Measurements from ENCODE around the gene RFPL2. TPM values are rescaled to one million over a fixed set of nuclear protein-coding genes. Genes with fewer than 3 reads are reported as not detected.

Gene RFPL2
- total and polyA plus RNA-seq, 4 donors: 0.33 to 6.6 (median 2.1) TPM

- Histone ChIP-seq H3K9me3 (ENCODE audit: control insufficient read depth, insufficient read depth, low read length) (no peaks in the 10 kb centered on the region), H3K4me3 (ENCODE audit: low read depth, low read length) (no peak overlapping the region), H3K36me3 (ENCODE audit: control insufficient read depth, insufficient read depth, low read length) (no peaks in the 10 kb centered on the region), H3K27me3 (ENCODE audit: control insufficient read depth, insufficient read depth, low read length) (no peaks in the 10 kb centered on the region), H3K4me1 (ENCODE audit: control insufficient read depth, insufficient read depth, low read length) (peaks cover 4% of the 10 kb centered on the region), H3K27ac (ENCODE audit: low read depth, low read length) (no peak overlapping the region)
- peak in 2 of 6 donors; percentile 23 to 32 for DNase-seq (ENCODE audit: low read depth in 4 of 6, low spot score in 6 of 6)
- WGBS (ENCODE audit: insufficient coverage): 75% methylated on average over 3 of the region's 5 CpGs
These were observed 28.2 kb upstream of the RFPL2 start for GRCh38 chr22:32233091-32233490.

GRCh38 chr22:32232191-32232830 is 27.4 kb upstream of the RFPL2 start:
- Histone ChIP-seq H3K27me3 (ENCODE audit: control insufficient read depth, insufficient read depth, low read length) (no peaks in the 10 kb centered on the region), H3K9me3 (ENCODE audit: control insufficient read depth, insufficient read depth, low read length) (no peaks in the 10 kb centered on the region), H3K36me3 (ENCODE audit: control insufficient read depth, insufficient read depth, low read length) (no peaks in the 10 kb centered on the region), H3K4me3 (ENCODE audit: low read depth, low read length) (no peak overlapping the region), H3K27ac (ENCODE audit: low read depth, low read length) (no peak overlapping the region), H3K4me1 (ENCODE audit: control insufficient read depth, insufficient read depth, low read length) (peaks cover 4% of the 10 kb centered on the region)
- WGBS (ENCODE audit: insufficient coverage): 80% methylated on average over 1 of the region's 5 CpGs
- DNase-seq (ENCODE audit: low read depth in 4 of 6, low spot score in 6 of 6): no peak

- WGBS (ENCODE audit: insufficient coverage): 13% methylated on average over 2 of the region's 7 CpGs
- no peak overlapping the region for H3K27ac ChIP-seq (ENCODE audit: low read depth, low read length)
- H3K4me1 ChIP-seq (ENCODE audit: control insufficient read depth, insufficient read depth, low read length): peaks cover 3% of the 10 kb centered on the region
- DNase-seq (ENCODE audit: low read depth in 4 of 6, low spot score in 6 of 6): peak in 1 of 6 donors; percentile 68
- H3K4me3 ChIP-seq (ENCODE audit: low read depth, low read length): no peak overlapping the region
- H3K9me3 ChIP-seq (ENCODE audit: control insufficient read depth, insufficient read depth, low read length): no peaks in the 10 kb centered on the region
- H3K27me3 ChIP-seq (ENCODE audit: control insufficient read depth, insufficient read depth, low read length): no peaks in the 10 kb centered on the region
- H3K36me3 ChIP-seq (ENCODE audit: control insufficient read depth, insufficient read depth, low read length): no peaks in the 10 kb centered on the region
These were observed 21.6 kb upstream of the RFPL2 start for GRCh38 chr22:32226326-32227104.

GRCh38 chr22:32222991-32223390 is 18.1 kb upstream of the RFPL2 start:
- no peaks in the 10 kb centered on the region for H3K36me3 ChIP-seq (ENCODE audit: control insufficient read depth, insufficient read depth, low read length)
- H3K4me3 ChIP-seq (ENCODE audit: low read depth, low read length): no peak overlapping the region
- no peaks in the 10 kb centered on the region for H3K27me3 ChIP-seq (ENCODE audit: control insufficient read depth, insufficient read depth, low read length)
- no peak for DNase-seq (ENCODE audit: low read depth in 4 of 6, low spot score in 6 of 6)
- no peak overlapping the region for H3K27ac ChIP-seq (ENCODE audit: low read depth, low read length)
- peaks cover 3% of the 10 kb centered on the region for H3K4me1 ChIP-seq (ENCODE audit: control insufficient read depth, insufficient read depth, low read length)
- no CpG with 5 or more reads among the region's 1 CpG for WGBS (ENCODE audit: insufficient coverage)
- no peaks in the 10 kb centered on the region for H3K9me3 ChIP-seq (ENCODE audit: control insufficient read depth, insufficient read depth, low read length)

- H3K27ac ChIP-seq (ENCODE audit: low read depth, low read length): no peak overlapping the region
- no peaks in the 10 kb centered on the region for H3K4me1 ChIP-seq (ENCODE audit: control insufficient read depth, insufficient read depth, low read length)
- no peaks in the 10 kb centered on the region for H3K36me3 ChIP-seq (ENCODE audit: control insufficient read depth, insufficient read depth, low read length)
- no peaks in the 10 kb centered on the region for H3K9me3 ChIP-seq (ENCODE audit: control insufficient read depth, insufficient read depth, low read length)
- WGBS (ENCODE audit: insufficient coverage): no CpG with 5 or more reads among the region's 3 CpGs
- no peak for DNase-seq (ENCODE audit: low read depth in 4 of 6, low spot score in 6 of 6)
- no peak overlapping the region for H3K4me3 ChIP-seq (ENCODE audit: low read depth, low read length)
- H3K27me3 ChIP-seq (ENCODE audit: control insufficient read depth, insufficient read depth, low read length): no peaks in the 10 kb centered on the region
These were observed 14.2 kb upstream of the RFPL2 start for GRCh38 chr22:32219026-32219425.

GRCh38 chr22:32218470-32218869 is 13.6 kb upstream of the RFPL2 start:
- Histone ChIP-seq H3K36me3 (ENCODE audit: control insufficient read depth, insufficient read depth, low read length) (no peaks in the 10 kb centered on the region), H3K9me3 (ENCODE audit: control insufficient read depth, insufficient read depth, low read length) (no peaks in the 10 kb centered on the region), H3K4me3 (ENCODE audit: low read depth, low read length) (no peak overlapping the region), H3K27me3 (ENCODE audit: control insufficient read depth, insufficient read depth, low read length) (no peaks in the 10 kb centered on the region), H3K27ac (ENCODE audit: low read depth, low read length) (no peak overlapping the region), H3K4me1 (ENCODE audit: control insufficient read depth, insufficient read depth, low read length) (no peaks in the 10 kb centered on the region)
- no peak for DNase-seq (ENCODE audit: low read depth in 4 of 6, low spot score in 6 of 6)
- 89% methylated on average over 3 of the region's 6 CpGs for WGBS (ENCODE audit: insufficient coverage)

GRCh38 chr22:32217465-32217864 is 12.6 kb upstream of the RFPL2 start:
- H3K4me3 ChIP-seq (ENCODE audit: low read depth, low read length): no peak overlapping the region
- no peak overlapping the region for H3K27ac ChIP-seq (ENCODE audit: low read depth, low read length)
- H3K36me3 ChIP-seq (ENCODE audit: control insufficient read depth, insufficient read depth, low read length): no peaks in the 10 kb centered on the region
- no peaks in the 10 kb centered on the region for H3K27me3 ChIP-seq (ENCODE audit: control insufficient read depth, insufficient read depth, low read length)
- no peaks in the 10 kb centered on the region for H3K4me1 ChIP-seq (ENCODE audit: control insufficient read depth, insufficient read depth, low read length)
- no peaks in the 10 kb centered on the region for H3K9me3 ChIP-seq (ENCODE audit: control insufficient read depth, insufficient read depth, low read length)
- DNase-seq (ENCODE audit: low read depth in 4 of 6, low spot score in 6 of 6): no peak
- no CpG with 5 or more reads among the region's 2 CpGs for WGBS (ENCODE audit: insufficient coverage)

- WGBS (ENCODE audit: insufficient coverage): 80% methylated on average over 1 of the region's 10 CpGs
- Histone ChIP-seq H3K4me1 (ENCODE audit: control insufficient read depth, insufficient read depth, low read length) (no peaks in the 10 kb centered on the region), H3K27ac (ENCODE audit: low read depth, low read length) (no peak overlapping the region), H3K27me3 (ENCODE audit: control insufficient read depth, insufficient read depth, low read length) (no peaks in the 10 kb centered on the region), H3K36me3 (ENCODE audit: control insufficient read depth, insufficient read depth, low read length) (no peaks in the 10 kb centered on the region), H3K9me3 (ENCODE audit: control insufficient read depth, insufficient read depth, low read length) (no peaks in the 10 kb centered on the region), H3K4me3 (ENCODE audit: low read depth, low read length) (no peak overlapping the region)
- DNase-seq (ENCODE audit: low read depth in 4 of 6, low spot score in 6 of 6): no peak
These were observed 12.0 kb upstream of the RFPL2 start for GRCh38 chr22:32216911-32217310.

GRCh38 chr22:32211011-32211410 is 6.1 kb upstream of the RFPL2 start:
- Histone ChIP-seq H3K36me3 (ENCODE audit: control insufficient read depth, insufficient read depth, low read length) (peaks cover 5% of the 10 kb centered on the region), H3K9me3 (ENCODE audit: control insufficient read depth, insufficient read depth, low read length) (no peaks in the 10 kb centered on the region), H3K4me3 (ENCODE audit: low read depth, low read length) (no peak overlapping the region), H3K4me1 (ENCODE audit: control insufficient read depth, insufficient read depth, low read length) (peaks cover 10% of the 10 kb centered on the region), H3K27ac (ENCODE audit: low read depth, low read length) (no peak overlapping the region), H3K27me3 (ENCODE audit: control insufficient read depth, insufficient read depth, low read length) (no peaks in the 10 kb centered on the region)
- 82% methylated on average over 5 of the region's 7 CpGs for WGBS (ENCODE audit: insufficient coverage)
- DNase-seq (ENCODE audit: low read depth in 4 of 6, low spot score in 6 of 6): no peak

- no peak overlapping the region for H3K4me3 ChIP-seq (ENCODE audit: low read depth, low read length)
- DNase-seq (ENCODE audit: low read depth in 4 of 6, low spot score in 6 of 6): no peak
- peaks cover 5% of the 10 kb centered on the region for H3K36me3 ChIP-seq (ENCODE audit: control insufficient read depth, insufficient read depth, low read length)
- 84% methylated on average over 3 of the region's 3 CpGs for WGBS (ENCODE audit: insufficient coverage)
- H3K27ac ChIP-seq (ENCODE audit: low read depth, low read length): no peak overlapping the region
- peaks cover 31% of the 10 kb centered on the region for H3K4me1 ChIP-seq (ENCODE audit: control insufficient read depth, insufficient read depth, low read length)
- no peaks in the 10 kb centered on the region for H3K9me3 ChIP-seq (ENCODE audit: control insufficient read depth, insufficient read depth, low read length)
- H3K27me3 ChIP-seq (ENCODE audit: control insufficient read depth, insufficient read depth, low read length): peaks cover 7% of the 10 kb centered on the region
These were observed 3.8 kb upstream of the RFPL2 start for GRCh38 chr22:32208681-32209080.

Data from spinal cord (tissue), 10 donors.